ENCODE results near the gene SLC2A10. TPM values are rescaled to one million over a fixed set of nuclear protein-coding genes. Genes with fewer than 3 reads are reported as not detected.

SLC2A10 gene
- polyA plus RNA-seq, 1 donor (not counting 4 experiments of a cell fraction or from before 2014, with no cell fraction given): not detected

DNA sequence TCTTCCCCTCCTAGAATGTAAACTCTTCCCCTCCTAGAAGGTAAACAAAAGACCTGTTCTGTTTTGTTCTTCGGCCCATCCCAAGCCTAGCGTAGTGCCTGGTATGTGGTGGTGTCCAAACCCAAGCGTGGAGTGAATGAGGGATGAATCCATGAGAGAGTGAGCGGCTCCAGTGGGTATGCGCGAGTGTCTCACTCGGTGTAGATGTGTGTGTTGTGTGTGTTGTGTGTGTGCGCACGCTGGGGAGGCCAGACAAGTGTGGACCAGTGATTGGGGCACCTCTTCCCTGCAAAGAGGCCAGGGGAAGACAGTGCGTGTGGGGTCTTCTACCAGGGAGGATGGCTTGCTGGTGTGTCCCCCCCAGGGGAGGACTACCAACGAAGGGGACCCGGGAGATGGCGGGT is 392 bp upstream of the SLC2A10 start:
- FAIRE-seq: no peak

DNA sequence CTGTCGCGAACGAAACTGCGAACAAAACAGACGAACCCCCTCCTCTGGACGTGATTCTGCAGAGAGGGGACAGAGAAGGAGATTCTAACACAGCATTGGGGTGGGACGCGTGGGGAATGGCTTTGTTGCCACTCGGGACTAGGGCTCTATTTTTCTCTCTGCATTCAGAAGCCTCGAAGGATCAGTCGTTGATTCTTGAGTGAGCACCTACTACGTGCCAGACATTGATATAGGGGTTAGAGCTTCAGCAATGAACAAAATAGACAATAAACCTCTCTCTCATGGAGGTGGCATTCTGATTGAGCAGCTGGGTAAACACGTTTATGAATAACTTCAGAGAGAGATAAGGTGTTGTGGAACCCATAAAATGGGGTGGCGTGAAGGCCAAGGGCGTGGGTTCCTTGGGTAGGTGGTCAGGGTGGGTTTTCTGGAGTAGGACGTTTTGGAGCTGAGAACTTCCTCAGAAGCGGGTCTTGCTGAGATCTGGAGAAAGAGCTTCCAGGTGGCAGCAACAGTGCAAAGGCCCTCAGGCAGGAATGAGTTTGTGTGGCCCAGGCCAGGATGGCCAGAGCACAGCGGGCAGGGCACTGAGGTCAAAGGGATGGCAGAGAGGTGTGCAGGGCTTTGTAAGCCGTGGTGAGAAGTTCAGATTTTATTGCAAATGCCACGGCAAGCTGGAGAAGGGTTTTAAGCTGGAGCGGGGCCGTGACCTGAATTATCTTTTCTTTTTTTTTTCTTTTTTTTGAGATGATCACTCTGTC is 884 bp downstream of the SLC2A10 start:
- DNase-seq (ENCODE audit: low read depth, low spot score): no peak
- TF ChIP-seq EZH2 (IDR thresholded peaks at IDR 0.05; ENCODE audit: low read length): no peak
- TF ChIP-seq, protein P1, sequence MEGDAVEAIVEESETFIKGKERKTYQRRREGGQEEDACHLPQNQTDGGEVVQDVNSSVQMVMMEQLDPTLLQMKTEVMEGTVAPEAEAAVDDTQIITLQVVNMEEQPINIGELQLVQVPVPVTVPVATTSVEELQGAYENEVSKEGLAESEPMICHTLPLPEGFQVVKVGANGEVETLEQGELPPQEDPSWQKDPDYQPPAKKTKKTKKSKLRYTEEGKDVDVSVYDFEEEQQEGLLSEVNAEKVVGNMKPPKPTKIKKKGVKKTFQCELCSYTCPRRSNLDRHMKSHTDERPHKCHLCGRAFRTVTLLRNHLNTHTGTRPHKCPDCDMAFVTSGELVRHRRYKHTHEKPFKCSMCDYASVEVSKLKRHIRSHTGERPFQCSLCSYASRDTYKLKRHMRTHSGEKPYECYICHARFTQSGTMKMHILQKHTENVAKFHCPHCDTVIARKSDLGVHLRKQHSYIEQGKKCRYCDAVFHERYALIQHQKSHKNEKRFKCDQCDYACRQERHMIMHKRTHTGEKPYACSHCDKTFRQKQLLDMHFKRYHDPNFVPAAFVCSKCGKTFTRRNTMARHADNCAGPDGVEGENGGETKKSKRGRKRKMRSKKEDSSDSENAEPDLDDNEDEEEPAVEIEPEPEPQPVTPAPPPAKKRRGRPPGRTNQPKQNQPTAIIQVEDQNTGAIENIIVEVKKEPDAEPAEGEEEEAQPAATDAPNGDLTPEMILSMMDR (optimal IDR thresholded peaks at IDR 0.05 in 1 of 3, IDR thresholded peaks at IDR 0.05 in 1 of 3, conservative IDR thresholded peaks at IDR 0.05 in 1 of 3; ENCODE audit: extremely low read depth in 1 of 3, insufficient read depth in 2 of 3, low read length in 3 of 3): no peak
- no peaks in the 10 kb centered on the region for H3K4me1 ChIP-seq (ENCODE audit: control insufficient read depth, extremely low read depth, insufficient read depth, low read length)
- H3K4me3 ChIP-seq (ENCODE audit: control insufficient read depth in 2 of 3, extremely low read depth in 1 of 3, insufficient read depth in 2 of 3, low read depth in 1 of 3, low read length in 3 of 3): no peak overlapping the region
- H3K79me2 ChIP-seq (ENCODE audit: control insufficient read depth, insufficient read depth, low read length): no peaks in the 10 kb centered on the region
- no peak overlapping the region for H2AFZ ChIP-seq (ENCODE audit: control insufficient read depth, low read length)
- H3K9me3 ChIP-seq (ENCODE audit: control insufficient read depth, low read depth, low read length): peaks cover 2% of the 10 kb centered on the region
- H3K36me3 ChIP-seq (ENCODE audit: control insufficient read depth in 2 of 2, extremely low read depth in 1 of 2, insufficient read depth in 2 of 2, low read length in 2 of 2): no peaks in the 10 kb centered on the region
- no peak for FAIRE-seq
- dilution Hi-C loops (cut with MboI; ENCODE audit: extremely low pct_ligation_motif_present, low sequenced_read_pairs): no loop called here
- no peaks in the 10 kb centered on the region for H4K20me1 ChIP-seq (ENCODE audit: control insufficient read depth, extremely low read depth, insufficient read depth, low read length)
- no peak overlapping the region for H3K9ac ChIP-seq (ENCODE audit: control insufficient read depth, extremely low read depth, insufficient read depth, low read length)
- no peak overlapping the region for H3K27ac ChIP-seq (ENCODE audit: control insufficient read depth, insufficient read depth, low read length)
- H3K4me2 ChIP-seq (ENCODE audit: control insufficient read depth, extremely low read depth, insufficient read depth, low read depth, low read length): peak overlapping the region; percentile 16
- H3K9me1 ChIP-seq (ENCODE audit: control insufficient read depth, extremely low read depth, insufficient read depth, low read length): no peaks in the 10 kb centered on the region
- H3K27me3 ChIP-seq (ENCODE audit: control insufficient read depth, extremely low read depth, insufficient read depth, low read length): peaks cover 45% of the 10 kb centered on the region

More for the DNA sequence above, 392 bp upstream of the SLC2A10 start:
- peak; percentile 69 for TF ChIP-seq EZH2 (IDR thresholded peaks at IDR 0.05; ENCODE audit: low read length)
- TF ChIP-seq, protein P1 (optimal IDR thresholded peaks at IDR 0.05 in 1 of 3, IDR thresholded peaks at IDR 0.05 in 1 of 3, conservative IDR thresholded peaks at IDR 0.05 in 1 of 3; ENCODE audit: extremely low read depth in 1 of 3, insufficient read depth in 2 of 3, low read length in 3 of 3): no peak
- no peak overlapping the region for H3K27ac ChIP-seq (ENCODE audit: control insufficient read depth, insufficient read depth, low read length)
- H3K4me1 ChIP-seq (ENCODE audit: control insufficient read depth, extremely low read depth, insufficient read depth, low read length): no peaks in the 10 kb centered on the region
- DNase-seq (ENCODE audit: low read depth, low spot score): no peak
- dilution Hi-C loops (cut with MboI; ENCODE audit: extremely low pct_ligation_motif_present, low sequenced_read_pairs): no loop called here
- H3K79me2 ChIP-seq (ENCODE audit: control insufficient read depth, insufficient read depth, low read length): no peaks in the 10 kb centered on the region
- H3K4me3 ChIP-seq (ENCODE audit: control insufficient read depth in 2 of 3, extremely low read depth in 1 of 3, insufficient read depth in 2 of 3, low read depth in 1 of 3, low read length in 3 of 3): no peak overlapping the region
- H3K27me3 ChIP-seq (ENCODE audit: control insufficient read depth, extremely low read depth, insufficient read depth, low read length): peaks cover 40% of the 10 kb centered on the region
- H4K20me1 ChIP-seq (ENCODE audit: control insufficient read depth, extremely low read depth, insufficient read depth, low read length): no peaks in the 10 kb centered on the region
- H3K9me3 ChIP-seq (ENCODE audit: control insufficient read depth, low read depth, low read length): peaks cover 2% of the 10 kb centered on the region
- H3K4me2 ChIP-seq (ENCODE audit: control insufficient read depth, extremely low read depth, insufficient read depth, low read depth, low read length): no peak overlapping the region
- no peak overlapping the region for H2AFZ ChIP-seq (ENCODE audit: control insufficient read depth, low read length)
- H3K9ac ChIP-seq (ENCODE audit: control insufficient read depth, extremely low read depth, insufficient read depth, low read length): no peak overlapping the region
- H3K9me1 ChIP-seq (ENCODE audit: control insufficient read depth, extremely low read depth, insufficient read depth, low read length): no peaks in the 10 kb centered on the region
- no peaks in the 10 kb centered on the region for H3K36me3 ChIP-seq (ENCODE audit: control insufficient read depth in 2 of 2, extremely low read depth in 1 of 2, insufficient read depth in 2 of 2, low read length in 2 of 2)

Data from keratinocyte (primary cell).